Measurements from ENCODE around the gene CTSD.
"Not testable (repeated sequence)": the region's sequence is repeated elsewhere in the genome, so short reads cannot be mapped to it uniquely, and the experiment has no call there.

The CTSD gene

DNA sequence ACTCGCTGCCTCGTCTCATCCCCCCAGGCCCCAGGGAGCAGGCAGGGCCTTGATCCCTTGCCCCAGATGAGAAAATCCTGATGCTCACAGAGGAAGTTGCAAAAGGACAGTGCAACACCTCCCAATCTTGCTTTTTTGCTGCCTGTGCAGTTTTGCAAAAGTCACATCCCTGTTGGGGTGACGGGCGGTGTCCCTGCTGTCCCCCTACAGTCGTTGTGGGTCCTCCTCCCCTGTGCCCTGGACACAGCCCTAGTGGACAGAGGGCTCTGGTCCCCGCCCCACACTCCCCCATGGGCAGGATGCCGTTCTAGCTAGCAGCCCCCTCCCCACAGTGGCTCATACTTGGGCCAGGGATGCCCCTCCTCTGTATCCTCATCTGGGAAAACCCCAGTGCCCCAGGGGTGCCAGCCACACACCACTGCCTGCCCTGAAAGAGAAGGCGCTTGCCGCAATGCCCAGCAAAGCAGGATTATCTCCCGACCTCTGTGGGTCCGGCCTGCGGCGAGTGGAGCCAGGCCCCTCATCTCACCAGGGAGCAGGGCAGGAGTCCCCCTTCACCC lies 18.4 kb upstream of the CTSD start:
- DNase-seq = no peak

DNA sequence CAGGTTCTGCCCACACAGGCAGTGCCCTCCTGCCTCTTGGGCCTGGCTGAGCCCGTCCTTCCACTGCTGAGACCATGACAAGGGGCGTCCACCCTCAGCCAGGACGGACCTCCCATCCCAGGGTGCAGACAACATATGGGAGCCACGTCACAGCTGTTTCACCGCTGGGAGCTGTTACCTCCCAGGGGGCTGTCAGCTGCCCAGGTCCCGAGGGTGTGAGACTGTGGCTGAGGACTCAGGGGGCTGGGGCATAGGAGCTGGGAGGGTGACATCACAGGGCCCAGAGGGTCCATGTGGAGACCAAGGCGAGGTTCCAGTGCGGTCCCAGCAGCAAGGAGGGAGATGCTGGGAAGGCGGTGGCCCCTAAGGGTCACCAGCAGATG lies 17.9 kb upstream of the CTSD start:
- DNase-seq = no peak

DNA sequence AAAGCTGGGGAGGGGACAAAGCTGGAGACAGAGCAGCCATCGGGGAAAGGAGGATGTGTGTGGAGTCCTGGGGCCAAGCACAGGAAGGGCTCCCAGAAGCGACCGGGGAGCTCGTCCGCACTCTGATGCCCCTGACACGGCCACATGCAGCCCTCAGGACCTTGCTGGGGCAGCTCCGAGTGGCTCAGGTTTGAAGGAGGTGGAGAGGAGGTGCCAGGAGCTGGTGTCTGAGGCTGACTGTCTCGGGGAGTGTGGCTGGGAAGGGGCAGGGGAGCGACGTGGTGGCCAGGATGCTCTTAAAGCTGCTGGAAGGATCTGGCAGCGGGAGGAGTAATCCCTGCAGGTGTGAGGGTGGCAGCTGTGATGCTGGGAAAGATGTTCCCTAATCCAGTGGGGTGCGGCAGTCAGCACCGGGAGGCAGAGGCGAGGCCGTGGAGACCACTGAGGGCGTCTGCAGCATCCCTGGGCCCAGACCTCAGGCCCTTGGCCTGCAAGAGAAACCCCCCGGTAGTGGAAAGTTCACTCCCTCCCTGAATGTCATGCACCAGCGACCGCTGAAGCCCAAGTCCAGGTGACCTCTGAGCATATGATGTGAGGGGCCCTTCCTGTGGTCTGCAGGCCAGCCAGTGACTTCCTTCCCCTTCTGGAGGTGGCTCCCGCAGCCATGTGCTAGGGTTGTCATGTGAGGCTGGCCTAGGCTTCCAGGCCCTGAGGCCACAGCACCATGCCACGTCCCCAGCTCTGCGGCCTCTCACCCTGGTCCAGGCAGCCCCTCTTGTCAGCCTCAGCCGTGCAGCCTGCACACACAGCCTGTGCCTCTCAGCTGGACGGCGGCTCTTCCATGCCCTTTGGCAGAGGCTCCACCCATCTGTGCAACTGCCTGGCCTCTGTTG lies 17.2 kb upstream of the CTSD start:
- no peak for DNase-seq

DNA sequence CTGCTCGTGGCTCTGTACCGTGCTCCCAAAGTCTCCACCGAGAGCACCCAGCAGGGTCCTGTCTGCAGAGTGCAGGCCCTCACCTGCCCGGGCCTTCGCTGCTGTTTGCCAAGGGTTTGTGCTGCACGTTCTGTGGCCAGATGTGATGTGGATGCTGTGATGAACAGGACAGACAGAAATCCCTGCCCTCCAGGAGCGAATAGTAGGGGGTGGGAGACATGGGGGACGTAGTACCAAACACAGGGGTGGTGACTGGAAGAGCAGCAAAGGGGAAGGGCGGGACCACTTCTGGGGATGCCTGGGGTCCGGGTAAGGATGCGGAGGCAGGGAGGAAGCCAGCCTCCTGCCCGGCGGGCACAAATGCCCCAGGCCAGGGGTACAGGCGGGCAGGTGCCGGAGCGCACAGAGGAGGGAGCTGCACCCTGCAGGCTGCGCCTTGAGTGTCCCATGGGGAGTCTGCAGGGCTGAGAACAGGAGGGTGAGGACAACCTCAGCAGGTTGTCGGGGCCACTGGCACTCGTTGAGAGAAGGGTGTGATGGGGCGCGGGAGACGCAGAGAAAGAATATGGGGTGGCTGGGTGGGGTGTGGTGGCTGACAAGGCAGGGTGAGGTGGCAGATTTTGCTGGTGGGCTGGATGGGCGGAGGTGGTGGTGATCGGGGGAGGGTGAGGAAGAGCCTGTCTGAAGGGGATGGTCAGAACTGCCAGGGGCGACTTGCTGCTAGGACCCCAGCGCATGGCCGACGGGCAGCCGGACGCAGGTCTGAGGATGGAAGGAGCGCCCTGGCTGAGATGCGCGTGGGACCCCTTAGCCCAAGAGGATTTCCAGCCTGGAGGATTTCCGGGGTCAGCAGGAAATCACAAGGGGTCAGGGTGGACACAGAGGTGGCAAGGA lies 16.3 kb upstream of the CTSD start:
- no peak for DNase-seq

DNA sequence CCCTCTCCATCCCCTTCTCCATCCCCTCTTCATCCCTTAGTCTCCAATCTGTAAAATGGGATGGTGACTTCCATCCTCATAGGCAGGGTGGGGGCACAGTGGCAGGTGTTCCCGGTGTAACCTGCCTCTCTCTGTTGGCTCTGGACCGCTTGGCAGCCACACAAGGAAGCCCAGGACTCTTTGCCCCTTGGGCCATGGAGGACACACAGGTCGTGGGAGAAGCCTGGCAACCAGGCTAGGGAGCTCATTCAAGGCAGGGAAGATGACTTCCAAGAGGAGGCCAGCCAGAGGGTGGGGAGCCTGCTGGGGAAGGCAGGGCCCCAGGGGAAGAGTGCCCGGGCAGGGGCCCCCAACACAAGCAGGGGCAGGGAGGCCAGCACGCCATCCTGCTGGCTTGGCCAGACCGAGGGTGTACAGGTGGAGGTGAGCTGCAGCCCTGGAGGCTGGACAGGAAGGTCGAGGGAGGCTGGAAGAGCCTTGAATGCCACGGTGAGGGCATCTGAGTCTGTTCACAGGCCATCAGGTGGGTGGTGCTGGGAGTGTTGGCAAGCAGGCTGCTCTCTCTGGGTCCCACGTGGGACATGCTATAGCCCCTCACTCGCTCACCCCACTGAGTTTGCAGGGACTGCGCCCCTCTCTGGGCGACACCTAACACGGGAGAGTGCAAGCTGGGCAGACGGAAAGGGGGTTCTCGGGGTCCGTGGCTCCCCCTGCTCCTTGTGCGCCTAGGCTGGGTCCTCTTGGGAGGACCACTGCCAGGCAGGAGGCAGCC lies 15.5 kb upstream of the CTSD start:
- DNase-seq = no peak

DNA sequence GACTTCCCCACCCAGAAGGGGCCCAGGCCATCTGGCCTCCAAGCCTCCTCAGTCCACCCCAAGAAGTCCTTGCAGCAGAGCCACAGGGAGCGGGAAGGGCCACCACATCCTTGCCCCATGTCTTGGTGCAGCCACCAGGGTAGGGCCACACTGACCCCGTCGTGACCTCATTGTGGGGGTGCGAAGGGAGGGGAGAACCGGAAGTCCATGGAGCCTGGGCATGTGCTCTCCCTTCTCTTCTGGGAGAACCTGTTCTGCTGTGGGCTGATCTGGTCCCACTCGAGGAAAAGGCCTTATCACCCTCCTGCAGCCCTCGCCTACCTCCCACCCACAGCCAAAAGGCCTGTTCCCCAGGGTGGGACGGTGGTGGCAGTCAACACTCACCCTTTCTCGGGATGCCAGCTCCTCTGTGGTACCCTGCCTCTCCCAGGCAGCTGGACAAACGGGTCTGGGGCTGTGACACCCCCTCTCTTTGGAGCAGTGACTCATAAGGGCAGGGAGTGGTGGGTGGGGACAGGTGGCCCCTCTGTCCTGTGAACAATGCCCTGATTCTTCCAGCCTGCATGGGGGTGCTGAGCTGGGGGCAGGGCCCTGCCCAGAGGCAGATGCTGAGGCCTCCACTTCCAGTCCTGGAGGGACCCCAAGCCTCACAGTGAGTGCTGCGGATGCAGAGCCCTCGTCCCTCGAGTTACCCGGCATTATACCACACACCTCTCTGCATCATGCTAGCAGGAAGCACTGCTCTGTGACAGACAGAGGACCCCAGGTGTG lies 14.6 kb upstream of the CTSD start:
- no peak for DNase-seq

DNA sequence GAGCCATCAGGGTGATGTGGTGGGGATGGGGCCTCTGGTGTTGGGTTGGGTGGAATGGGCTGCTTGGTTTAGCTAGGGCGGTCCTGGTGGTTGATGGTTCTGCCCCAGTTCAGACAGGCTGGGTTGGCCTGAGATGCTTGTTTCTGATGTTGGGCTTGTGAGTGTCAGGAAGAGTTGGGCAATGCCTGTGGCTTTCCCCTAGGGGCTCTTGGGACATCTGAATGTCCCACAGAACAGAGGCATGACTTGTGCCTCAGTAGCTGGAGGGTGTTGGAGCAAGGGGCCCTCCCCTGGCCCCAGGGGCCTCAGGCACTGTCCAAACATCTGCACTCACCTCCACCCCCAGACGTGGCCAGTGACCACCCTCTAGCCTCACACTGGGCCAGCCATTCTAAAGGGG lies 14.0 kb upstream of the CTSD start:
- DNase-seq = no peak

DNA sequence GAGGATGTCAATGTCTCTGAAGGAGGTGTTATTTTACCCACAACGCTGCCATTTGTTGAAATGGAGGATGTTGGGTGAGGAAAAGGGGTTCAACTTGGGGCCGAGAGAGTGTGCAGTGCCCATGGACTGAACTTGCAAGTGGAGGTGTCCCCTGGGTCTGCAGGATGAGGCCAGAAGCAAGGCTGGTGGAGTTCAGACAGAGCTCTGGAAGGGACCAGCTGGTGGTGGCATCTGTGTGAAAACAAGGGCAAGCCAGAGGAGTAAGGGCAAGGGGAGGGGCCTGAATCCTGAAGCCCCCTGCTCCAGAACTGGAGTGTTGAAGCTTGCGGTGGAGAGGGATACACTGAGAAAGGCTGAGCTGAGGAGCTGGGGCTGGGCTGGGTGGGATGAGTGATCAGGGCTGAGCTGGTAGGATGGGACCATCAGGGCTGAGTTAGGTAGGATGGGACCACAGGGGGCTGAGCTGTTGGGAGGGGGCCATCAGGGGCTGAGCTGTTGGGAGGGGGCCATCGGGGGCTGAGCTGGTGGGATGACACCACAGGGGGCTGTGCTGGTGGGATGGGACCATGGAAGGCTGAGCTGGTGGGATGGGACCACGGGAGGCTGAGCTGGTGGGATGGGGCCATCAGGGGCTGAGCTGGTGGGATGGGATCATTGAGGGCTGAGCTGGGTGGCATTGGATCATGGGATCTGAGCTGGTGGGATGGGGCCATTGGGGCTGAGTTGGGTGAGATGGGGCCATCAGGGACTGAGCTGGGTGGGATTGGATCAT lies 13.4 kb upstream of the CTSD start:
- DNase-seq = no peak

DNA sequence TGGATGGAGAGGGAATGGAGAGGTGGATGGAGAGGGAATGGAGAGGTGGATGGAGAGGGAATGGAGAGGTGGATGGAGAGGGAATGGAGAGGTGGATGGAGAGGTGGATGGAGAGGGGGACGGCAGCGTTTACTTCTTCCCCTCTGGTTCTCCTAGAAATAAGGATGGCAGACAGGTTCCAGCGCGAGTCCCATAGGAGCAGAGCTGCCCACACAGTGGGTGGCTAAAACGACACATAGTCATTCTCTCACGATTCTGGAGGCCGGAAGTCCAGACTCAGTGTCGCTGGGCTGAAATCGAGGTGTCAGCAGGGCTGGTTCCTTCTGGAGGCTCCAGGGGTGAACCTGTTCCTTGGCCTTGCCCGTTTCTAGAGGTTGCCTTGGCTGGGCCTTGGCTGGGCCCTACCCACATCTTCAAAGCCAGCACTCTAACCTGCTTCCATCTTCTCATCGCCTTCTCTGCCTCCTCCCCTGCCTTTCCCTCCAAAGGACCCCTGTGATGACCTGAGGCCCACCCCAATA lies 12.7 kb upstream of the CTSD start:
- no peak for DNase-seq

DNA sequence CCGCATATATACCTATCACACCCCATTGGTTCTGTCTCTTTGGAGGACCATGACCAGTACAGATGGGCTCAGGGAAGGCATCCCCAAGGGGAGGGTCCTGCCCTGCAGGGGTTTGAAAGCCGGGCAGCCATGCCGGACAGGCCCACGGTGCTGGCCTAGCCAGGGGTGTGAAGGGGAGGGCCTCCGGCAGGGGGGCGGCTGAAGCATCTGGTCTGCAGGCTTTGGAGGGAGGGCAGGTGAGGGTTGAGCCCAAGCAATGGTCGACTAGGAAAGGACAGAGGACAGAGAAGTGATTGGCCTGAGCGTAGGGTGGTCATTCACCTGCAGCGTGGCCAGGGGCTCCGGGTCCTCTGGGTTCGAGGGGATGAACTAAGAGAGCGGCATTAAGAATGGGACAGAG lies 11.2 kb upstream of the CTSD start:
- no peak for DNase-seq

DNA sequence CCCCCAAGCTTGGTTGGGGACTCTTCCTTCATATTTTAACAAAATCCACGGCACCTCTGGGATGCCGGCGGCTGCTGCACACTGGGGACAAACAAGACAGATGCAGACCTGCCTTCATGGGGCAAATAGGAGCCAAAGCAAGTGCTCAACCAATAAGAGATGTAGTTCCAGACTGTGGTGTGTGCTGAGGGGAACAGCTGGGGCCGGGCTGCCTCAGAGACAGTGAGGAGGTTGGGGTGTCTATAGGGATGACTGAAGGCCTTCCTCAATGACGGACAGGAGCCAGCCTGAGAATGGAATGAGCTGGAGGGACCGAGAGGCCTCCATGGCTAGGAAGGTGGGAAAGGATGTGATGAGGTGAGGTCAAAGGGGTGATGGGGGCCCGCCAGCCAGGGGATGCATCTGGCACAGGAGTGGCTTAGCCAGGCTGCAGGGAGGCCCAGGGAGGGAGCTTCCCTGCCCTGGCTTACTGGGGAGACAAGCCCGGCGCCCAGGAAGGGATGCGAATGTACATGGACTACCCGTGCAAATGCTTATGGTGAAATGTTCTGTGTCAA lies 10.3 kb upstream of the CTSD start:
- no peak for DNase-seq

DNA sequence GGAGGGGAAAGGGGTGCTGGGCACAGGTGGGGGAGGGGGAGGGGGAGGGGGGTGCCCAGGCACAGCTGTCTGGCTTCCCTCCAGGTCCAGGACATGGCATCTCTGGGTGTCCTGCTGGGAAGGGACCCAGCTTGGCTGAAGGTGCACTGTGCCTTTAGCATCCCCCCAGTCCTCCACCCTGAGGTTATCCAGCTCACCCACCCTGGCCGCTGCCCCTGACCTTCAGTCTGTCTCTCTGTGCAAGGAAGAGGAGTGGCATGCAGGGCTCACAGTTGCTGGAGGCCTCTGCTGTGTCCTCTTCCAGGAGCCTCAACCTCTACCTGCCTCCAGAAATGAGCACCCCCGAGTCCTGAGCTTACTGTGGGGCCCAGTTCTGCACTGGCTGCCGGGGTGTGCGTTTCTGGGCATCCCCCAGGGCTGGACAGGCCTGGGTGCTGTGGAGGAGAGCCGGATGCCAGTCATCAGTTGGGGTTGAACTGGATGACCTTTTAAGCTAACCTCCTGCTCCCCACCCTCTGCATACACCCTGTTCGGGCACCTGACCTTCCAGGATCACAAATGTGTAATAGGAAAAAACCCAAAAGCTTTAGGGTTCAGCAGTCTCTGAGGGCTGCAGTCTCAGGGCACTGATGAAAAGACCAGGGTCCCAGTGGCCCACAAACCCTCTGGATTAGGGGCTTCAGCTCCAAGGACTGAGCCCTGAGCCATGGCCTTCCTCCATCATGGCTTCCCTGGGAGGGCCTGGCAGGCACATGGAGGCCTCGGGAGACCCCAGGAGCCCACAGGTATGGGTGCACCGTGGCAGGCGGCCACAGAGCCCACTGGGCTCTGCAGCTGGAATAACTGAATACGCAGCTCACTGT lies 9.6 kb upstream of the CTSD start:
- DNase-seq = no peak

DNA sequence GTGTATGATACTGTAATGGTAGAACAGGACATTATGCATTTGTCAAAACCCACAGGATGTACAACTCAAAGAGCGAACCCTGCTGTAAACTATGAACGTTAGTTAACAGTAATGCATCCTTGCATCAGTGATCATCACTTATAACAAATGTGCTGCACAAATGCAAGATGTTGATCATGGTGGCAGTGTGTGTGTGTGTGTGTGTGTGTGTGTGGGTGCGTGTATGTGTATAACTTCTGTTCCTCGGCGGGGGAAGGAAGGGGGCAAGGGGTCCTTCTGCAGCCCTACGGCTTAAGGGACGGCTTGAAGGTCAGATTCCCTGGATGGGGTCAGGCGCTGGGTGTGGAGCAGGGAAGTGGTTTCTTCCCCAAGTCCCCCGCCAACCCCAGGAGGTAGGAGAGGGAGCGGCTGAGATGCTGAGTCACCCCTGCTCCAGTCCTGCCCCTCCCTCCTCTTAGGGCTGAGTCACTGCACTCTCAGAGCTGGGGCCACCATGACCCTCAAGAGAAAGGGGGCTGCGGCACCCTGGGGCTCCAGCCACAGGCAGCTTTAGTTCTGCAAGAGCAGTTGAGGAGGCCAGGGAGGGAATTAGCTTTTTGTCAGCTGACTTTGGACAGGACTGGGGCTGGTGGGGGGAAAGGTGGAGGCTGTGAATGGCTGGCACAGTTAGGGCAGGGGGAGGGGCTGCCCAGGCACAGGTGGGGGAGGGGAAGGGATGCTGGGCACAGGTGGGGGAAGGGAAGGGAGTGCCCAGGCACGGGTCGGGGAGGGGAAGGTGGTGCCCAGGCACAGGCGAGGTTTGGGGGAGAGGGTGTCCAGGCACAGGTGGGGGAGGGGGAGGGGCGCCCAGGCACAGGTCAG lies 8.8 kb upstream of the CTSD start:
- DNase-seq = no peak

DNA sequence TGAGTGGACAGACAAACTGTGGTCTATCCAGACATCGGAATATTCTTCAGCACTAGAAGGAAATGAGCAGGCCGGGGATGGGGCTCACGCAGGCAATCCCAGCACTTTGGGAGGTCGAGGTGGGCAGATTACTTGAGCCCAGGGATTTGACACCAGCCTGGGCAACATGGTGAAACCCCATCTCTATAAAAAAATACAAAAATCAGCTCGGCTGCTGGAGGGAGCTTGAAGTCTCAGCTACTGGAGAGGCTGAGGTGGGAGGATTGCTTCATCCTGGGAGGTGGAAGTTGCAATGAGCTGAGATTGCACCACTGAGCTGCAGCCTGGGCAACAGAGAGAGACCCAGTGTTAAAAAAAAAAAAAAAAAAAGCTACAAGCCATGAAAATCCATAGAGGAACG lies 8.0 kb upstream of the CTSD start:
- no peak for DNase-seq

DNA sequence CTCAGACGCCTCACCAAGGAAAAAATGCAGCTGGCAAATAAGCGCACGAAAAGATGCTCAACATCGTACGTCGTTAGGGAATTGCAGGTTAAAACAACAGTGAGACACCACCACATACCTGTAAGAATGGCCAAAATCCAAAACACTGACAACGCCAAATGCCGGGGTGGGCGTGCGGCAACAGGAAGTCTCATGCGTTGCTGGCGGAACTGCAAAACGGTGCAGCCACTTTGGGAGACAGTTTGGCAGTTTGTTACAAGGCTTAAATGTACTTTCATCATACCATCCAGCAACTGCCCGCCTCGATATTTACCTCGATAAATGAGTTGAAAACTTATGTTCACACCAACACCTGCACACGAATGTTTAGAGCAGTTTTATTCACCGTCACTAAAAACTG lies 7.5 kb upstream of the CTSD start:
- DNase-seq = no peak

DNA sequence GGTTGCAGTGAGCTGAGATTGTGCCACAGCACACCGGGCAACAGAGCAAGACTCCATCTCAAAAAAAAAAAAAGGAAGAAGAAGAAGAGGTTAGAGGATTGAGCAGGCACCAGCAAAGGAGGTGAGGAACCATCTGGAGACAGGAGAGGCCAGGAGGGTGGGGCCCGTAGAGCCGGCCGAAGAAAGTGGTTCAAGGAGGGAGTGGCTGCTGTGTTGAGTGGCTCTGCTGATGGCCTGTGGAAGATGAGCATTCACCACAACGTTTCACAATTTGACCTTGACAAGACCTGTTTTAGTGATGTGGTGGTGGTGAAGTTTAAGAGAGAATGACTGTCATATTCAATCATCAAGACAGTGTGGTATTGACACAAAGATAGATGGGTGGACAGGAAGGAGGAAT lies 6.8 kb upstream of the CTSD start:
- no peak for DNase-seq

DNA sequence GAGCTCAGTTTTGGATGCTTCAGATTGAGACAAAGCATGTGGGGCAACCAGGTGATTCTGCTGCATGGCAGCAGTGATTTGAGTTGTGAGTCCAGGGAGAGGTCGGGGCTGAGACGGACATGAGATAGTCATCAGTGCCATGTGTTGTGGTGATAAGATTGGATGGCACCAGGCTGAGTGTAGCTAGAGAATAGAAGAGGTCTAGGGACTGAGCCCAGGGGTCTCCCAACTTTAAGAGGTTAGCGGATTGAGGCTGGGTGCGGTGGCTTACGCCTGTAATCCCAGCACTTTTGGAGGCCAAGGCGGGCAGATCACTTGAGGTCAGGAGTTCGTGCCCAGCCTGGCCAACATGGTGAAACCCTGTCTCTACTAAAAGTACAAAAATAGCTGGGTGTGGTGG lies 6.3 kb upstream of the CTSD start:
- no peak for DNase-seq

DNA sequence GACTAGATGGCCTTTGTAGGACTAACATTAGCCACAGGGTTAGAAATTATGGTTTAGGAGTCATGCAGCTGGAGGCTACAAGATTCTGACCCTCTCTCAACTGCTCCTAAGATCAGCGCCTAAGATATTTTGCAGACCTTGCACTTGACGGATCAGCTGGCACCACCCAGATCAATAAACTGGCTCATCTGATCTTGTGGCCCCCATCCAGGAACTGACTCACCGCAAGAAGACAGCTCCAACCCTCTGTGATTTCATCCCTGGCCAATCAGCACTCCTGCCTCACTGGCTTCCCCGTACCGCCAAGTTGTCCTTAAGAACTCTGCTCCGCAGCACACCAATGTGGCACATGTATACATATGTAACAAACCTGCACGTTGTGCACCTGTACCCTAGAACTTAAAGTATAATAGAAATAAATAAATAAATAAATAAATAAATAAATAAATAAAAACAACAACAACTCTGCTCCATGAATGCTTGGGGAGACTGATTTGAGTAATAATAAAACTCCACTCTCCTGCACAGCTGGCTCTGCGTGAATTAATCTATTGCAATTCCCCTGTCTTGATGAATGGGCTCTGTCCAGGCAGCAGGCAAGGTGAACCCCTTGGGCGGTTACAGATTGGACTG lies 5.7 kb upstream of the CTSD start:
- not testable (repeated sequence) for DNase-seq
